NB4 (cell line): ENCODE measurements around the gene ARHGEF12.

ENCODE experiments used
- CTCF ChIP-seq: IDR thresholded peaks from one replicate; pipeline ENCODE4 v1.5.1; 2012; ENCODE audit warnings: low read depth, low read length
- MAX ChIP-seq: IDR thresholded peaks from 2 replicates; pipeline ENCODE4 v1.6.1; 2011; ENCODE audit warnings: low read depth, low read length
- MYC ChIP-seq: IDR thresholded peaks from 2 replicates; pipeline ENCODE4 v1.6.1; 2011; ENCODE audit warnings: low read depth, low read length
- POLR2A ChIP-seq: IDR thresholded peaks from 2 replicates; pipeline ENCODE4 v1.6.1; 2011; ENCODE audit warnings: mild to moderate bottlenecking; ENCODE audit not compliant: insufficient read length; ENCODE audit errors: extremely low read depth

GRCh38 chr11:120536797-120537169 lies 200.6 kb downstream of the ARHGEF12 start:
- TF ChIP-seq CTCF: no peak
- TF ChIP-seq POLR2A: no peak
- TF ChIP-seq MAX: no peak
- TF ChIP-seq MYC: no peak
